Measurements from ENCODE around the gene SNRNP200. TPM values are rescaled to one million over a fixed set of nuclear protein-coding genes. Genes with fewer than 3 reads are reported as not detected.

SNRNP200 gene
- total and polyA plus RNA-seq, 4 donors: 28.1 to 75.2 (median 47.5) TPM

DNA sequence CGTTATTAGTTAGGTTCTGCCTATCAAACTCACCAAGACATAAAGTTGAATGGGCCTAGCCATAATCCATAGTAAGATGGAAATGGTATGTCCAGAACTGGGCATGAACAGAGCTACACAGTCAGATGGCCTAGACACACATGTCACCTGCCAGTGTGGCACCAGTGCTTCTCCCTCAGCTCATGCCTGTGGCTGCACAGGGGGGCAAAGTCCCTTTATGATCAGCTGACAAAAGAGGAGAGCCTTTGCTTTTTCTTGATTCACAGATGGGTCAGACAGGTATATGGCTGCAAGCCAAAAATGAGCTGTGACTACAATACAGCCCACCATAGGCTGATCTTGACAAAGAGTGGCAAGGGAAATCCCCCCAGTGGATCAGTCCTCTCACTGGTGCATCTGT is 68.5 kb downstream of the SNRNP200 start:
- H3K4me3 ChIP-seq (ENCODE audit: low read depth in 1 of 3, low read length in 3 of 3): no peak overlapping the region
- WGBS: 97% methylated on average over 1 of the region's 1 CpG
- H3K9me3 ChIP-seq (ENCODE audit: control insufficient read depth in 4 of 4, low read length in 3 of 4): no peaks in the 10 kb centered on the region
- no peaks in the 10 kb centered on the region for H3K36me3 ChIP-seq (ENCODE audit: control insufficient read depth in 4 of 4, insufficient read depth in 3 of 4, low read depth in 1 of 4, low read length in 3 of 4)
- TF ChIP-seq JUND (IDR thresholded peaks at IDR 0.05) (no peak), FOXA1 (IDR thresholded peaks at IDR 0.05) (no peak), TAF1 (conservative IDR thresholded peaks at IDR 0.05) (no peak), YY1 (IDR thresholded peaks at IDR 0.05) (no peak), FOXA2 (IDR thresholded peaks at IDR 0.05) (no peak), GABPA (IDR thresholded peaks at IDR 0.05 in 1 of 2, conservative IDR thresholded peaks at IDR 0.05 in 1 of 2) (no peak), SP1 (IDR thresholded peaks at IDR 0.05) (no peak), HNF4G (IDR thresholded peaks at IDR 0.05) (no peak), HNF4A (conservative IDR thresholded peaks at IDR 0.05) (no peak)
- TF ChIP-seq, protein P1, sequence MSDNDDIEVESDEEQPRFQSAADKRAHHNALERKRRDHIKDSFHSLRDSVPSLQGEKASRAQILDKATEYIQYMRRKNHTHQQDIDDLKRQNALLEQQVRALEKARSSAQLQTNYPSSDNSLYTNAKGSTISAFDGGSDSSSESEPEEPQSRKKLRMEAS (IDR thresholded peaks at IDR 0.05): no peak
- TF ChIP-seq, protein P2, sequence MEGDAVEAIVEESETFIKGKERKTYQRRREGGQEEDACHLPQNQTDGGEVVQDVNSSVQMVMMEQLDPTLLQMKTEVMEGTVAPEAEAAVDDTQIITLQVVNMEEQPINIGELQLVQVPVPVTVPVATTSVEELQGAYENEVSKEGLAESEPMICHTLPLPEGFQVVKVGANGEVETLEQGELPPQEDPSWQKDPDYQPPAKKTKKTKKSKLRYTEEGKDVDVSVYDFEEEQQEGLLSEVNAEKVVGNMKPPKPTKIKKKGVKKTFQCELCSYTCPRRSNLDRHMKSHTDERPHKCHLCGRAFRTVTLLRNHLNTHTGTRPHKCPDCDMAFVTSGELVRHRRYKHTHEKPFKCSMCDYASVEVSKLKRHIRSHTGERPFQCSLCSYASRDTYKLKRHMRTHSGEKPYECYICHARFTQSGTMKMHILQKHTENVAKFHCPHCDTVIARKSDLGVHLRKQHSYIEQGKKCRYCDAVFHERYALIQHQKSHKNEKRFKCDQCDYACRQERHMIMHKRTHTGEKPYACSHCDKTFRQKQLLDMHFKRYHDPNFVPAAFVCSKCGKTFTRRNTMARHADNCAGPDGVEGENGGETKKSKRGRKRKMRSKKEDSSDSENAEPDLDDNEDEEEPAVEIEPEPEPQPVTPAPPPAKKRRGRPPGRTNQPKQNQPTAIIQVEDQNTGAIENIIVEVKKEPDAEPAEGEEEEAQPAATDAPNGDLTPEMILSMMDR (IDR thresholded peaks at IDR 0.05; ENCODE audit: low read depth, low read length, missing input control): no peak
- TF ChIP-seq, protein P3, sequence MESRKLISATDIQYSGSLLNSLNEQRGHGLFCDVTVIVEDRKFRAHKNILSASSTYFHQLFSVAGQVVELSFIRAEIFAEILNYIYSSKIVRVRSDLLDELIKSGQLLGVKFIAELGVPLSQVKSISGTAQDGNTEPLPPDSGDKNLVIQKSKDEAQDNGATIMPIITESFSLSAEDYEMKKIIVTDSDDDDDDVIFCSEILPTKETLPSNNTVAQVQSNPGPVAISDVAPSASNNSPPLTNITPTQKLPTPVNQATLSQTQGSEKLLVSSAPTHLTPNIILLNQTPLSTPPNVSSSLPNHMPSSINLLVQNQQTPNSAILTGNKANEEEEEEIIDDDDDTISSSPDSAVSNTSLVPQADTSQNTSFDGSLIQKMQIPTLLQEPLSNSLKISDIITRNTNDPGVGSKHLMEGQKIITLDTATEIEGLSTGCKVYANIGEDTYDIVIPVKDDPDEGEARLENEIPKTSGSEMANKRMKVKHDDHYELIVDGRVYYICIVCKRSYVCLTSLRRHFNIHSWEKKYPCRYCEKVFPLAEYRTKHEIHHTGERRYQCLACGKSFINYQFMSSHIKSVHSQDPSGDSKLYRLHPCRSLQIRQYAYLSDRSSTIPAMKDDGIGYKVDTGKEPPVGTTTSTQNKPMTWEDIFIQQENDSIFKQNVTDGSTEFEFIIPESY (IDR thresholded peaks at IDR 0.05): no peak
- TF ChIP-seq, protein P4, sequence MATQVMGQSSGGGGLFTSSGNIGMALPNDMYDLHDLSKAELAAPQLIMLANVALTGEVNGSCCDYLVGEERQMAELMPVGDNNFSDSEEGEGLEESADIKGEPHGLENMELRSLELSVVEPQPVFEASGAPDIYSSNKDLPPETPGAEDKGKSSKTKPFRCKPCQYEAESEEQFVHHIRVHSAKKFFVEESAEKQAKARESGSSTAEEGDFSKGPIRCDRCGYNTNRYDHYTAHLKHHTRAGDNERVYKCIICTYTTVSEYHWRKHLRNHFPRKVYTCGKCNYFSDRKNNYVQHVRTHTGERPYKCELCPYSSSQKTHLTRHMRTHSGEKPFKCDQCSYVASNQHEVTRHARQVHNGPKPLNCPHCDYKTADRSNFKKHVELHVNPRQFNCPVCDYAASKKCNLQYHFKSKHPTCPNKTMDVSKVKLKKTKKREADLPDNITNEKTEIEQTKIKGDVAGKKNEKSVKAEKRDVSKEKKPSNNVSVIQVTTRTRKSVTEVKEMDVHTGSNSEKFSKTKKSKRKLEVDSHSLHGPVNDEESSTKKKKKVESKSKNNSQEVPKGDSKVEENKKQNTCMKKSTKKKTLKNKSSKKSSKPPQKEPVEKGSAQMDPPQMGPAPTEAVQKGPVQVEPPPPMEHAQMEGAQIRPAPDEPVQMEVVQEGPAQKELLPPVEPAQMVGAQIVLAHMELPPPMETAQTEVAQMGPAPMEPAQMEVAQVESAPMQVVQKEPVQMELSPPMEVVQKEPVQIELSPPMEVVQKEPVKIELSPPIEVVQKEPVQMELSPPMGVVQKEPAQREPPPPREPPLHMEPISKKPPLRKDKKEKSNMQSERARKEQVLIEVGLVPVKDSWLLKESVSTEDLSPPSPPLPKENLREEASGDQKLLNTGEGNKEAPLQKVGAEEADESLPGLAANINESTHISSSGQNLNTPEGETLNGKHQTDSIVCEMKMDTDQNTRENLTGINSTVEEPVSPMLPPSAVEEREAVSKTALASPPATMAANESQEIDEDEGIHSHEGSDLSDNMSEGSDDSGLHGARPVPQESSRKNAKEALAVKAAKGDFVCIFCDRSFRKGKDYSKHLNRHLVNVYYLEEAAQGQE (IDR thresholded peaks at IDR 0.05): no peak
- H3K27ac ChIP-seq (ENCODE audit: low read depth in 1 of 2, low read length in 2 of 2): no peak overlapping the region
- H3K9ac ChIP-seq (ENCODE audit: low read depth in 1 of 2, low read length in 2 of 2): no peak overlapping the region
- no peaks in the 10 kb centered on the region for H3K4me1 ChIP-seq (ENCODE audit: control insufficient read depth in 4 of 4, insufficient read depth in 4 of 4, low read length in 3 of 4)
- no peaks in the 10 kb centered on the region for H3K27me3 ChIP-seq (ENCODE audit: control insufficient read depth in 4 of 4, insufficient read depth in 4 of 4, low read length in 3 of 4)
- DNase-seq (ENCODE audit: low spot score): no peak

DNA sequence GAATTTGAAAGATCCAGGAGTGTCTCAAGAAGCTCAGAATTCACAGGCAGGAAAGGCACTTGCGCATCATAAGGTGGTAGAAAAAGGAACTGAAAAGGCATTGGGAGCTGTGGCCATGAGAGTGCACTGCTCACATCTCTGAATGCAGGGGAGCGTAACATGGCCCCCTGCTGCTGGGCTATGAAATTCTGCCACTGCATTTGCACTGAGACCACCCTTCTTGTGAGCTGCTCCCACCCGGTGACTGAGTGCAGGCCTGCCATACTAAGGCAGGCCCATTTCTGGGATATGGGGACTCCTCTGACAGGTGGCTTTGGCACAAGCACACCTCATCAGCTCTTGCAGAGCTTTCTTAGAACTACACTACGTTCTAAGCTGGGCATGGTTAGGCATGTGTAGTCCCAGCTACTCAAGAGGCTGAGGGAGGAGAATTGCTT is 71.4 kb downstream of the SNRNP200 start:
- Histone ChIP-seq H3K9ac (ENCODE audit: low read depth in 1 of 2, low read length in 2 of 2) (no peak overlapping the region), H3K9me3 (ENCODE audit: control insufficient read depth in 4 of 4, low read length in 3 of 4) (no peaks in the 10 kb centered on the region), H3K4me1 (ENCODE audit: control insufficient read depth in 4 of 4, insufficient read depth in 4 of 4, low read length in 3 of 4) (no peaks in the 10 kb centered on the region), H3K4me3 (ENCODE audit: low read depth in 1 of 3, low read length in 3 of 3) (no peak overlapping the region), H3K27me3 (ENCODE audit: control insufficient read depth in 4 of 4, insufficient read depth in 4 of 4, low read length in 3 of 4) (no peaks in the 10 kb centered on the region), H3K27ac (ENCODE audit: low read depth in 1 of 2, low read length in 2 of 2) (no peak overlapping the region), H3K36me3 (ENCODE audit: control insufficient read depth in 4 of 4, insufficient read depth in 3 of 4, low read depth in 1 of 4, low read length in 3 of 4) (peaks cover 0 to 3% (median 0%) of the 10 kb centered on the region in 4 donors)
- 88% methylated on average over 4 of the region's 4 CpGs for WGBS
- no peak for DNase-seq (ENCODE audit: low spot score)
- TF ChIP-seq, protein P2 (IDR thresholded peaks at IDR 0.05; ENCODE audit: low read depth, low read length, missing input control): no peak
- TF ChIP-seq, protein P3 (IDR thresholded peaks at IDR 0.05): no peak
- no peak for TF ChIP-seq RXRA (IDR thresholded peaks at IDR 0.05)
- no peak for TF ChIP-seq TAF1 (conservative IDR thresholded peaks at IDR 0.05)
- TF ChIP-seq NR2F2 (IDR thresholded peaks at IDR 0.05): no peak
- TF ChIP-seq, protein P4 (IDR thresholded peaks at IDR 0.05): no peak
- no peak for TF ChIP-seq GABPA (IDR thresholded peaks at IDR 0.05 in 1 of 2, conservative IDR thresholded peaks at IDR 0.05 in 1 of 2)
- TF ChIP-seq FOXA2 (IDR thresholded peaks at IDR 0.05): no peak
- TF ChIP-seq FOXA1 (IDR thresholded peaks at IDR 0.05): no peak
- no peak for TF ChIP-seq SP1 (IDR thresholded peaks at IDR 0.05)
